ENCODE results near the gene PLEK.

- TF ChIP-seq POLR2AphosphoS5 (IDR thresholded peaks at IDR 0.05; ENCODE audit: insufficient read depth, low read depth, low read length) (no peak), CTCF (IDR thresholded peaks at IDR 0.05; ENCODE audit: extremely low read depth in 1 of 2, insufficient read depth in 1 of 2, low read depth in 1 of 2, low read length in 2 of 2) (no peak), MAX (IDR thresholded peaks at IDR 0.05; ENCODE audit: insufficient read depth, insufficient read length) (no peak), JUN (IDR thresholded peaks at IDR 0.05; ENCODE audit: borderline replicate concordance, insufficient read depth, insufficient read length, low read depth) (no peak), EZH2 (IDR thresholded peaks at IDR 0.05; ENCODE audit: borderline replicate concordance, low read depth, low read length, severe bottlenecking) (no peak), POLR2A (IDR thresholded peaks at IDR 0.05; ENCODE audit: low read depth, low read length) (no peak)
These were observed 3.0 kb downstream of the PLEK start for GRCh38 chr2:68367953-68368653.
